SK-N-SH (cell line): ENCODE data around the gene SCAMP2. TPM values are rescaled to one million over a fixed set of nuclear protein-coding genes. Genes with fewer than 3 reads are reported as not detected.

ENCODE experiments used
- CTCF ChIA-PET: fragments of 300-600, 350-600 bp; formaldehyde crosslinking; extraction: SDS; loops from one replicate; lab custom pipeline; 2021; lab: Yijun Ruan, JAX
- POLR2A ChIA-PET: fragments of 350-600 bp; sonication (Branson Sonifier 250); formaldehyde crosslinking; extraction: SDS; loops from one replicate; lab custom pipeline; 2020; ENCODE audit warnings: antibody characterized with exemption, inconsistent platforms; lab: Yijun Ruan, JAX
- DNase-seq: peaks from one replicate; pipeline ENCODE4 v3.0.0; 2012
- H2AFZ ChIP-seq: fragments of 200-600 bp; sonication (generic); 2 replicates; pipeline ENCODE4 v1.8.1; 2016; ENCODE audit warnings: antibody characterized with exemption, mild to moderate bottlenecking, low read depth
- H3F3A ChIP-seq: fragments of 200-600 bp; sonication (generic); replicated peaks from 2 replicates; pipeline ENCODE3; 2016; ENCODE audit warnings: antibody characterized with exemption, mild to moderate bottlenecking; ENCODE audit not compliant: insufficient read depth
- H3K27ac ChIP-seq, 2 experiments: fragments of 200-500 bp in 1 of 2; fragments of 200-600 bp in 1 of 2; sonication (Bioruptor generic) in 1 of 2; sonication (generic), shearing (Covaris generic) in 1 of 2; 2 replicates each; pipeline versions ENCODE4 v1.5.1 to v1.6.1; 2014 to 2016; ENCODE audit warnings: low read depth in 2 of 2, inconsistent platforms in 1 of 2, low read length in 1 of 2, mild to moderate bottlenecking in 1 of 2, mixed read lengths in 1 of 2
- H3K27me3 ChIP-seq: fragments of 200-600 bp; sonication (generic), shearing (Covaris generic); 2 replicates; pipeline ENCODE4 v1.6.1; 2016; ENCODE audit warnings: mixed run types; ENCODE audit not compliant: insufficient read depth
- H3K36me3 ChIP-seq, 2 experiments: fragments of 200-500 bp in 1 of 2; fragments of 200-600 bp in 1 of 2; sonication (Bioruptor generic) in 1 of 2; sonication (generic) in 1 of 2; replicated peaks in 1 of 2; 2 replicates each; pipeline versions ENCODE3 to v1.5.1; 2014 to 2016; ENCODE audit warnings: low read length in 1 of 2, mild to moderate bottlenecking in 1 of 2; ENCODE audit not compliant: insufficient read depth in 2 of 2, control insufficient read depth in 1 of 2
- H3K4me1 ChIP-seq, 2 experiments: fragments of 200-500 bp in 1 of 2; fragments of 200-600 bp in 1 of 2; sonication (Bioruptor generic) in 1 of 2; sonication (generic), shearing (Covaris generic) in 1 of 2; 2 replicates each; pipeline versions ENCODE4 v1.5.1 to v1.6.1; 2014 to 2016; ENCODE audit warnings: low read depth in 1 of 2, low read length in 1 of 2, mixed run types in 1 of 2; ENCODE audit not compliant: insufficient read depth in 2 of 2, control insufficient read depth in 1 of 2
- H3K4me2 ChIP-seq: fragments of 200-600 bp; sonication (generic), shearing (Covaris generic); 2 replicates; pipeline ENCODE4 v1.6.1; 2017; ENCODE audit warnings: mixed run types
- H3K4me3 ChIP-seq, 2 experiments: fragments of 200-500 bp in 1 of 2; fragments of 200-600 bp in 1 of 2; sonication (Bioruptor generic) in 1 of 2; sonication (generic), shearing (Covaris generic) in 1 of 2; 2 replicates each; pipeline versions ENCODE4 v1.5.1 to v1.8.1; 2014 to 2016; ENCODE audit warnings: low read depth in 2 of 2, inconsistent platforms in 1 of 2, low read length in 1 of 2, mild to moderate bottlenecking in 1 of 2, mixed read lengths in 1 of 2, moderate library complexity in 1 of 2
- H3K79me2 ChIP-seq: fragments of 200-600 bp; sonication (generic); 2 replicates; pipeline ENCODE4 v1.8.1; 2017; ENCODE audit warnings: mild to moderate bottlenecking; ENCODE audit not compliant: insufficient read depth
- H3K9ac ChIP-seq: fragments of 200-600 bp; sonication (generic); 2 replicates; pipeline ENCODE4 v1.6.1; 2017; ENCODE audit warnings: mixed run types
- H3K9me2 ChIP-seq: fragments of 200-600 bp; sonication (generic); 2 replicates; pipeline ENCODE4 v1.6.1; 2017; ENCODE audit warnings: mixed run types
- H3K9me3 ChIP-seq: fragments of 200-600 bp; sonication (generic); 2 replicates; pipeline ENCODE4 v1.6.1; 2017; ENCODE audit warnings: mixed run types, mild to moderate bottlenecking, moderate library complexity
- H4K20me1 ChIP-seq: fragments of 200-600 bp; sonication (generic); 2 replicates; pipeline ENCODE4 v1.6.1; 2017; ENCODE audit warnings: mild to moderate bottlenecking, mixed run types; ENCODE audit not compliant: insufficient read depth
- CHD2 ChIP-seq: fragments of 150-350 bp; IDR thresholded peaks from 2 replicates; pipeline ENCODE4 v1.6.1; 2018; ENCODE audit warnings: low read length; ENCODE audit not compliant: partially characterized antibody
- CTCF ChIP-seq: fragments of 200-600 bp; sonication (generic); IDR thresholded peaks from 2 replicates; pipeline ENCODE4 v1.6.1; 2017; ENCODE audit warnings: antibody characterized with exemption, mild to moderate bottlenecking, moderate library complexity
- ELF1 ChIP-seq: IDR thresholded peaks from 2 replicates; pipeline ENCODE4 v1.4.0; 2012
- EP300 ChIP-seq, 2 experiments: IDR thresholded peaks; 2 replicates each; pipeline versions ENCODE4 v1.4.0 to v1.6.1; 2012; ENCODE audit warnings: borderline replicate concordance in 1 of 2, low read depth in 1 of 2, low read length in 1 of 2
- EZH2phosphoT487 ChIP-seq: fragments of 200-600 bp; sonication (generic); IDR thresholded peaks from 2 replicates; pipeline ENCODE4 v1.6.1; 2017; ENCODE audit warnings: low read depth, mixed run types, mild to moderate bottlenecking, antibody characterized with exemption, moderate library complexity, borderline replicate concordance
- FOSL2 ChIP-seq: IDR thresholded peaks from 2 replicates; pipeline ENCODE4 v1.4.0; 2012; ENCODE audit warnings: low read depth, mild to moderate bottlenecking, moderate library complexity, borderline replicate concordance
- FOXJ3 ChIP-seq: sonication (generic); formaldehyde crosslinking; IDR thresholded peaks from 2 replicates; pipeline ENCODE4 v1.5.1; 2020; ENCODE audit warnings: mild to moderate bottlenecking, missing genetic modification reagents
- FOXM1 ChIP-seq: IDR thresholded peaks from 2 replicates; pipeline ENCODE4 v1.4.0; 2012; ENCODE audit warnings: low read depth, mild to moderate bottlenecking
- GABPA ChIP-seq: IDR thresholded peaks from 2 replicates; pipeline ENCODE4 v1.4.0; 2012; ENCODE audit warnings: low read depth, mild to moderate bottlenecking
- JUND ChIP-seq: IDR thresholded peaks from 2 replicates; pipeline ENCODE4 v1.4.0; 2012
- MAX ChIP-seq: IDR thresholded peaks from 2 replicates; pipeline ENCODE4 v1.4.0; 2012; ENCODE audit warnings: low read depth
- MEF2A ChIP-seq: IDR thresholded peaks from 2 replicates; pipeline ENCODE4 v1.4.0; 2012; ENCODE audit warnings: low read depth, borderline replicate concordance
- MXI1 ChIP-seq: IDR thresholded peaks from 2 replicates; pipeline ENCODE4 v1.6.1; 2012; ENCODE audit warnings: mild to moderate bottlenecking, low read depth, low read length, improper control_type of control experiment
- NFIC ChIP-seq: IDR thresholded peaks from 2 replicates; pipeline ENCODE4 v1.4.0; 2012; ENCODE audit warnings: borderline replicate concordance
- PBX3 ChIP-seq: IDR thresholded peaks from 2 replicates; pipeline ENCODE4; 2012
- POLR2AphosphoS5 ChIP-seq: IDR thresholded peaks from 2 replicates; pipeline ENCODE4 v1.6.1; 2012; ENCODE audit warnings: low read depth, low read length
- RAD21 ChIP-seq: IDR thresholded peaks from 2 replicates; pipeline ENCODE4 v1.6.1; 2012; ENCODE audit warnings: mild to moderate bottlenecking, low read length
- RCOR1 ChIP-seq: fragments of 150-350 bp; IDR thresholded peaks from 2 replicates; pipeline ENCODE4 v1.6.1; 2017; ENCODE audit warnings: antibody characterized with exemption, low read length
- RFX5 ChIP-seq: IDR thresholded peaks from 2 replicates; pipeline ENCODE4 v1.6.1; 2012; ENCODE audit warnings: mild to moderate bottlenecking, improper control_type of control experiment, low read length
- RXRA ChIP-seq: IDR thresholded peaks from 2 replicates; pipeline ENCODE4 v1.4.0; 2012; ENCODE audit warnings: low read depth, mild to moderate bottlenecking, borderline replicate concordance
- SIN3A ChIP-seq: IDR thresholded peaks from 2 replicates; pipeline ENCODE4 v1.6.1; 2012; ENCODE audit warnings: low read depth, mild to moderate bottlenecking, low read length, moderate library complexity, borderline replicate concordance
- SMC3 ChIP-seq: IDR thresholded peaks from 2 replicates; pipeline ENCODE4 v1.6.1; 2012; ENCODE audit warnings: low read depth, low read length, improper control_type of control experiment
- TAF1 ChIP-seq: IDR thresholded peaks from 2 replicates; pipeline ENCODE4 v1.6.1; 2012; ENCODE audit warnings: low read depth, mild to moderate bottlenecking, low read length, moderate library complexity, borderline replicate concordance
- TEAD4 ChIP-seq: IDR thresholded peaks from 2 replicates; pipeline ENCODE4 v1.4.0; 2012; ENCODE audit warnings: mild to moderate bottlenecking, borderline replicate concordance; ENCODE audit not compliant: insufficient read depth
- YY1 ChIP-seq: IDR thresholded peaks from 2 replicates; pipeline ENCODE4 v1.4.0; 2012; ENCODE audit warnings: low read depth, mild to moderate bottlenecking
- ZBTB33 ChIP-seq: IDR thresholded peaks from 2 replicates; pipeline ENCODE4 v1.4.0; 2012; ENCODE audit warnings: low read depth, borderline replicate concordance
- WGBS: methylation state at CpG from one replicate; pipeline ENCODE4 v1.1.6; 2017; ENCODE audit warnings: low lambda C conversion rate; 5-methylcytosine and 5-hydroxymethylcytosine counted together
- polyA plus RNA-seq, 3 experiments: library from polyadenylated mRNA; depleted of rRNA; stranded (reverse); fragments of >200 nt; gene quantifications; 2 replicates each; pipeline ENCODE4 v1.2.3, GENCODE V29; 2012
- TF ChIP-seq, protein P1 (sequence below): fragments of 150-350 bp; IDR thresholded peaks from 2 replicates; pipeline ENCODE4 v1.6.1; 2016; ENCODE audit warnings: mild to moderate bottlenecking, low read depth, low read length

The SCAMP2 gene
- polyA plus RNA-seq, 1 of the 3 experiments (the other 2 are of a cell fraction), result 88.1 TPM

DNA sequence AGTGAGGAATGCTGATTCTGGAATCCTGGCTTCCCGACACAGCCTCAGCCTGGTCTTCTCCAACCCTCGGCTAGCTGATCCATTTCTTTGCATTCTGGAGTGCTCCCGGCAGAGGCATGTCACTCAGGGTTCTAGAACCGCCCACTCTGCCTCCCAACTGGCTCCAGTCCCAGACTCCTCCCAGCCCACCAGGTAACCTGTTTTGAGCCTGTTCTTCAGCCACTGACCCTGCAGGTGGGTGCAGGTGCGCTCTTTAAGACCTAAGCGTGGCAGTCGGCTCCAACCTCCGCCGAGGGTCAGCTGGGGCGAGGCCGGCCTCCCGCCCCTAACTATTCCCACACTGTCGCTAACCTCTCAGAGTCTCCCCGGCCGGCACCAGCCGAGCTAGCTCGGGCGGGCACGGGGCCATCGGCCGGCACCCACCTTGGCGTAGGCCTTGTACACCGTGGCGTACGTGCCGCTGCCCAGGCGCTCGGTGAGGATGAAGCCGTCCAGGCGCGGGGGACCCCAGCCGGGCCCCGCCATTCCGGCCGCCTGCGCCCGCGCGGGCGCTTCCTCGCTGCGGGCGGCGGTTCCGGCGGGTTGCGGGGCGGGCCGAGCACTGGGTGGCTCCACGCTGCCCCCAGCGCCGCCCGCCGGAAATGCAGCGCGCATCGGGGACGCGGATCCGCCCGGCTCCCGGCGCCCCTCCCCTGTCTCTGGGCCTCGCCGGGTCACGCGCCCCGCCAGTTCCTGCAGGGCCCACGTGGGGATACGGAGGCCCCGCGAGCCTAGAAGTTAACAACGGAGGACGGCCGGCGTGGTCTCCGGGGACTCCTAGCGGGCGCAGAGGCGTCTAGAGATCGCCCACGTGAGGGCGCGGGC lies 30.4 kb downstream of the SCAMP2 start, which contains the start of gene ULK3:
Gene ULK3, minus strand, starts transcription at position 576 of the 864 bp plus-strand sequence. Its CDS starts 51 bp downstream, at position 525.
- peak within 1 kb of the TSS; percentile 86 for H3K9ac ChIP-seq
- DNase-seq, result peak; percentile 99
- POLR2A ChIA-PET, result interaction anchor here (0.6 to 1.2 kb wide), 4 partner anchors 13 to 181 kb away, joined by 3 to 4 read pairs (median 3); partner anchors contain the start of genes MPI and PPCDC
- no peaks in the 10 kb centered on the region for H4K20me1 ChIP-seq
- H3K4me2 ChIP-seq, result peak within 1 kb of the TSS; percentile 96
- 0% methylated on average over 19 of the region's 84 CpGs for WGBS
- CTCF ChIA-PET, result interaction anchor here (0.6 to 10.8 kb wide), 30 partner anchors 9 to 206 kb away, joined by 3 to 95 read pairs (median 5); partner anchors contain the start of genes CPLX3, CSK, RPP25 and SCAMP5
- no peaks in the 10 kb centered on the region for H3K9me3 ChIP-seq
- peak within 1 kb of the TSS; percentile 72 to 88 for H3K27ac ChIP-seq
- H3K36me3 ChIP-seq, result peaks cover 0 to 47% of the 10 kb centered on the region in 2 experiments
- no peaks in the 10 kb centered on the region for H3K27me3 ChIP-seq
- H3F3A ChIP-seq, result no peaks in the 10 kb centered on the region
- H3K9me2 ChIP-seq, result no peaks in the 10 kb centered on the region
- peak within 1 kb of the TSS; percentile 98 for H3K4me3 ChIP-seq
- no peaks in the 10 kb centered on the region for H3K79me2 ChIP-seq
- H3K4me1 ChIP-seq, result peaks cover 0 to 23% of the 10 kb centered on the region in 2 experiments; a peak in 2 of 4 replicates
- peak within 1 kb of the TSS; percentile 98 for H2AFZ ChIP-seq
- TF ChIP-seq SMC3 (peak; percentile 20; the same call in 1 of the 2 replicates), POLR2AphosphoS5 (peak; percentile 38; the same call in 1 of the 2 replicates), EZH2phosphoT487 (no peak), FOXJ3 (no peak), EP300 (IDR thresholded peaks at IDR 0.05; ENCODE audit: borderline replicate concordance in 1 of 2, low read depth in 1 of 2, low read length in 1 of 2) (no peak), FOSL2 (no peak), MEF2A (no peak), FOXM1 (no peak), CTCF (peak; percentile 50), SIN3A (peak; percentile 57; the same call in 1 of the 2 replicates), MAX (peak; percentile 96), RCOR1 (no peak), NFIC (no peak), RXRA (no peak), YY1 (0 out of 2 replicates have a peak, but pooled peaks have one; percentile 11), MXI1 (peak; percentile 97), CHD2 (no peak), GABPA (peak; percentile 46; the same call in 1 of the 2 replicates), JUND (no peak), RAD21 (peak; percentile 34; the same call in 1 of the 2 replicates), ZBTB33 (no peak), TEAD4 (no peak), PBX3 (peak; percentile 96), RFX5 (no peak), ELF1 (no peak; the same call in 1 of the 2 replicates), TAF1 (no peak)
- TF ChIP-seq, protein P1, sequence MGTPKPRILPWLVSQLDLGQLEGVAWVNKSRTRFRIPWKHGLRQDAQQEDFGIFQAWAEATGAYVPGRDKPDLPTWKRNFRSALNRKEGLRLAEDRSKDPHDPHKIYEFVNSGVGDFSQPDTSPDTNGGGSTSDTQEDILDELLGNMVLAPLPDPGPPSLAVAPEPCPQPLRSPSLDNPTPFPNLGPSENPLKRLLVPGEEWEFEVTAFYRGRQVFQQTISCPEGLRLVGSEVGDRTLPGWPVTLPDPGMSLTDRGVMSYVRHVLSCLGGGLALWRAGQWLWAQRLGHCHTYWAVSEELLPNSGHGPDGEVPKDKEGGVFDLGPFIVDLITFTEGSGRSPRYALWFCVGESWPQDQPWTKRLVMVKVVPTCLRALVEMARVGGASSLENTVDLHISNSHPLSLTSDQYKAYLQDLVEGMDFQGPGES, result no peak
